Activated T-cell treated with anti-CD3 and anti-CD28 coated beads, Interleukin-2, amount 50 U/mL, for 24 hours (primary cell): ENCODE data around the gene POLR2E.
A peak's percentile ranks its signal among the peaks of the same experiment; 100 is the strongest.

Experiments used
- DNase-seq: peaks from one replicate; pipeline ENCODE4 v3.0.0-alpha.2; 2020
- H3K27ac Mint-ChIP-seq: 2 replicates; pipeline ENCODE4 v1.8.0; 2020; ENCODE audit warnings: mild to moderate bottlenecking, mixed read lengths
- H3K27me3 Mint-ChIP-seq: 2 replicates; pipeline ENCODE4 v1.8.0; 2020; ENCODE audit warnings: mixed read lengths
- H3K36me3 Mint-ChIP-seq: 2 replicates; pipeline ENCODE4 v1.8.0; 2020; ENCODE audit warnings: low read depth, mixed read lengths
- H3K4me1 Mint-ChIP-seq: 2 replicates; pipeline ENCODE4 v1.8.0; 2020; ENCODE audit warnings: low read depth, mixed read lengths
- H3K4me3 Mint-ChIP-seq: 2 replicates; pipeline ENCODE4 v1.8.0; 2020; ENCODE audit warnings: mild to moderate bottlenecking, moderate library complexity, mixed read lengths
- H3K9me3 Mint-ChIP-seq: 2 replicates; pipeline ENCODE4 v1.8.0; 2020; ENCODE audit warnings: mixed read lengths

The POLR2E gene

DNA sequence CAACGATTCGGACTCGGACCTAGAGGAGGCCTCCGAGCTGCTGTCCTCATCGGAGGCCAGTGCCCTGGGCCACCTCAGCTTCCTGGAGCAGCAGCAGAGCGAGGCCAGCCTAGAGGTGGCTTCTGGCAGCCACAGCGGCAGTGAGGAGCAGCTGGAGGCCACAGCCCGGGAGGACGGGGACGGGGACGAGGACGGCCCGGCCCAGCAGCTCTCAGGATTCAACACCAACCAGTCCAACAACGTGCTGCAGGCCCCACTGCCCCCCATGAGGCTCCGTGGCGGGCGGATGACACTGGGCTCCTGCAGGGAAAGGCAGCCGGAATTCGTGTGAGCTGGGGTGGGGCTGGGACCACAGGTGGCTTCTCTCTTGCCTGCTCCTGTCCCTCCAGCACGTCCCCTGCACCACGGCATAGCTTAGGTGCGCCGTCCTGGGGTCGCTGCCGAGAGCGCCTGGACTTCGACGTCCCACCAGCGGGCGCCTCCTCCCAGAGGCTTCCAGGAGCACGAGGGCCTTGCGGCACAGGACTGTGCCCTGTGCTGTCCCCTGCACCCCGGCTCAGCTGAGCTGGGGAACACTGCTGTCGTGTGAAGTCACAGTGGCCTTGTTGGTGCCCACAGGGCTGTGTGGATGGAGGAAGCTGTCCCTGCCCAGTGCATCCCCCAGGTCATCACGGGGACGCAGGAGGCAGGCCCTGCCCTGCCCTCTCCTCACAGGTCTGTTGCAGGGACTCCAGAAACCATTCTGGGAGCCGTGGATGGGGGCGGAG lies 9.3 kb downstream of the POLR2E start:
- no peaks in the 10 kb centered on the region for H3K27me3 Mint-ChIP-seq
- no peaks in the 10 kb centered on the region for H3K9me3 Mint-ChIP-seq
- H3K36me3 Mint-ChIP-seq = peaks cover 91% of the 10 kb centered on the region
- no peak overlapping the region for H3K4me3 Mint-ChIP-seq
- peak overlapping the region; percentile 75 for H3K27ac Mint-ChIP-seq
- DNase-seq = no peak
- H3K4me1 Mint-ChIP-seq = peaks cover 67% of the 10 kb centered on the region

DNA sequence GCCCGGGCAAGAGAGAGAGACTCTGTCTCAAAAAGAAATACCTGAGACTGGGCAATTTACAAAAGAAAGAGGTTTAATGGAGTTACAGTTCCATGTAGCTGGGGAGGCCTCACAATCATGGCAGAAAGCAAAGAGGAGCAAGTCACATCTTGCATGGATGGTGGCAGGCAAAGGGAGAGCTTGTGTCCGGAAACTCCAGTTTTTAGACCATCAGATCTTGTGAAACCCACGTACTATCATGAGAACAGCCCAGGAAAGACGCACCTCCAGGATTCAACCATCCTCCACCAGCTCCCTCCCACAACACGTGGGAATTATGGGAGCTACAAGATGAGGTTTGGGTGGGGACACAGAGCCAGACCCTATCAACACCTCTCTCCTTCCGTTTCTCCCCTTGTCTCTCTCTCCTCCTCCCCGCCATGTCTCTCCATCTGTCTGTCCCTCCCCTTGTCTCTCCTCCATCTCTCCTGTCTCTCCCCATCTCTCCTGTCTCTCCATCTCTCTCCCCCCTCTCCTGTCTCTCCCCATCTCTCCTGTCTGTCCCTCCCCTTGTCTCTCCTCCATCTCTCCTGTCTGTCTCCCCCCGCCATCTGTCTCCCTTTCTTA lies 10.0 kb downstream of the POLR2E start:
- peak overlapping the region; percentile 44 for H3K27ac Mint-ChIP-seq

DNA sequence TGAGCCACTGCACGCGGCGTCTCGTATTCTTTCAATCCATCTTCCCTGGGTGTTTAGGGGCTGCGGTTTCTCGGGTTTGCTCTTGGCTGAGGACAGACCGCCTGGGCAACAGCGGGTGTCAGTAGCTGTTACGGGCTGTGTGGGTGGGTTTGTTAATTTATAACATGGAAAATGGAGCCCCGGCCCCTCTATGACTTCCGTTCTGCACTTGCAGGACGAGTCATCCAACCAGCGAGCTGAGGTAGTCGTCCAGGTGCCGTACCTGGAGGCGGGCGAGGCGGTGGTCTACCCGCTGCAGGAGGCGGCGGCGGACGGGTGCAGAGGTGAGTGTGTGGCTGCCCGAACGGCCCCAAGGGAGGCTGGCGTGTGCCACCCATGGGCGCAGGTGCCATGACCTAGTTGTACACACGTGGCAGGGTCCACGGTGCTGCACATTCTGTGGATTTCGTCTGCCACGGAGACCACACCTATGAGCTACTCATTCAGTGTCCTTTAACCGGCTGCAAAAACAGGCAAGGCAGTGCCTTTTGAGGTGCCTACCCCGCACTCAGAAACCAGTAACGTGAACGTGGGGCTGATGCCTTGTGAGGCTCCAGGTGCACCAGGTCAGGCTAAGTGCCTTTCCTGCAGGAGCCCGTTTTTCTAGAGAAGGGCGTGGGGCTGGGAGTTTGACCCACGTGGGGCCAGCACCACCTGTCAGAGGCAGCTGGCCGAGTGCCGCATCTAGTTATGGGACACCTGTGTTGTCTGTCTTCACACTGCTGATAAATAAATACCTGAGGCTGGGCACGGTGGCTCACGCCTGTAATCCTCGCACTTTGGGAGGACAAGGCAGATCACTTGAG lies 10.9 kb downstream of the POLR2E start:
- H3K4me3 Mint-ChIP-seq = no peak overlapping the region
- peak overlapping the region; percentile 44 for H3K27ac Mint-ChIP-seq
- H3K27me3 Mint-ChIP-seq = no peaks in the 10 kb centered on the region
- H3K4me1 Mint-ChIP-seq = peaks cover 73% of the 10 kb centered on the region
- DNase-seq = peak; percentile 55
- peaks cover 93% of the 10 kb centered on the region for H3K36me3 Mint-ChIP-seq
- no peaks in the 10 kb centered on the region for H3K9me3 Mint-ChIP-seq

More for the DNA sequence above, 10.0 kb downstream of the POLR2E start:
- Mint-ChIP-seq H3K4me1 (peaks cover 69% of the 10 kb centered on the region), H3K9me3 (no peaks in the 10 kb centered on the region), H3K36me3 (peaks cover 91% of the 10 kb centered on the region), H3K27me3 (no peaks in the 10 kb centered on the region), H3K4me3 (no peak overlapping the region)
- DNase-seq = no peak

DNA sequence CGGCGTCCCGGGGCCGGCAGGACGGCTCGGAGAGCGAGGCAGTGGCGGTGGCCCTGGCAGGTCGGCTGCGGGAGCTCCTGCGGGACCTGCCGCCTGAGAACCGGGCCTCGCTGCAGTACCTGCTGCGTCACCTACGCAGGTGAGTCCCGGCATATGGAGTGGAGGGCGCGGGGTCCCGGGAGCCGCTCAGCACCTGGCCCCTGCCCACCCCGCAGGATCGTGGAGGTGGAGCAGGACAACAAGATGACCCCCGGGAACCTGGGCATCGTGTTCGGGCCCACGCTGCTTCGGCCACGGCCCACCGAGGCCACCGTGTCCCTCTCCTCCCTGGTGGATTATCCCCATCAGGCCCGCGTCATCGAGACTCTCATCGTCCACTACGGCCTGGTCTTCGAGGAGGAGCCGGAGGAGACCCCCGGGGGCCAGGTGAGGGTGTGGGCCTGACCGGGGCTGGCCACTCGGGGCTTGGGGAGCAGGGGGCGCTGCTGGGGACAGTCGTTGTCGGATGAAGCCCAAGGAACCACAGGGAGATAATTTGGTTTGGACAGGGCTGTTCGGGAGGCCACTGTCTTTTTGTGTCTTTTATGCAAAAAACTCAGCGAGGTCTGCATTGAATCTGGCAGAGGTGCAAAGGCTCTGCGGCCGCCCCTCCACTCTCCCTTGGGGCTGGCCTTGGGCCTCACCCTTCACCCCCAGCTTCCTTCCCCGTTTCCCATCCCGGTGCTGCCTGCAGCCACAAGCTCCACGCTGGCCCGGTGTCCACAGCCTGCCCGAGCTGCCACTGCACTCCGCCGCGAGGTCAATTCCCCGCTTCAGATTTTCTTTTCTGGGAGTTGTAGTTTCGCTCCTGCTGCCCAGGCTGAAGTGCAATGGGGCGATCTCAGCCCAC lies 12.0 kb downstream of the POLR2E start:
- Mint-ChIP-seq H3K36me3 (peaks cover 91% of the 10 kb centered on the region), H3K27me3 (no peaks in the 10 kb centered on the region), H3K9me3 (no peaks in the 10 kb centered on the region), H3K4me1 (peaks cover 65% of the 10 kb centered on the region), H3K4me3 (no peak overlapping the region), H3K27ac (peak overlapping the region; percentile 33)
- no peak for DNase-seq

DNA sequence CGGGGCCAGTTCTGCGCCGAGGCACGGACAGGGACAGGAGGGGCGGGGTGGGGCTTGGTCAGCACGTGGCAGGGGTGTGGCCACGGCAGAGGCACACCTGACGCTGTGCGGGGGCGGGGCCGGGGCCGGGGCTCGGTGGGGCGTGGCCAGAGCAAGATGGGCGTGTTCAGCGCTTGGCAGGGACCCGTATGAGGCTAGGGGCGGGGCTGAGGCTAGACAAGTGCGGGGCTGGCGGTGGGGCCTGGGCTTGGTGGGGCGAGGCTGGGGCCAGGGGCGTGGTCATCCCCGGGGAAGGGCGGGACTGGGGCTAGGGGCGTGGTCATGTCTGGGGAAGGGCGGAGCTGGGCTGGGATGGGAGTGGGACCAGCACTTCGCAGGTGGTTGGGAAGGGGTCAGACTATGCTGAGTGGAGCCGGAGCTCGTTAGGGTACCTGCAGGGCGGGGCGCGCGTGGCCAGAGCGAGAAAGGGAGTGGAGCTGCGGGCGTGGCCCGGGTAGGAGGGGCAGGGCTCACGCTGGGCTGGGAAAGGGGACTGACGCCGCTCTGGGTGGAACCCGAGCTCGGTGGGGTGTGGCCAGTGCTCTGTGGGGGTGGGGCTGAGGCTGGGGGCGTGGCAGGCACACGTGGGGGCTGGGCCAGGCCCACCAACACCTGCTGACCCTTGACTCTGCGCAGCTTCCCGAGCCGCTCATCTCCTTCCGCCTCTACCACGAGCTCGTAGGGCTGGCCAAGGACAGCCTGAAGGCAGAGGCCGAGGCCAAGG lies 12.8 kb downstream of the POLR2E start:
- Mint-ChIP-seq H3K27ac (peak overlapping the region; percentile 87), H3K4me1 (peaks cover 63% of the 10 kb centered on the region), H3K9me3 (no peaks in the 10 kb centered on the region), H3K27me3 (no peaks in the 10 kb centered on the region), H3K36me3 (peaks cover 90% of the 10 kb centered on the region), H3K4me3 (no peak overlapping the region)
- DNase-seq = peak; percentile 77

DNA sequence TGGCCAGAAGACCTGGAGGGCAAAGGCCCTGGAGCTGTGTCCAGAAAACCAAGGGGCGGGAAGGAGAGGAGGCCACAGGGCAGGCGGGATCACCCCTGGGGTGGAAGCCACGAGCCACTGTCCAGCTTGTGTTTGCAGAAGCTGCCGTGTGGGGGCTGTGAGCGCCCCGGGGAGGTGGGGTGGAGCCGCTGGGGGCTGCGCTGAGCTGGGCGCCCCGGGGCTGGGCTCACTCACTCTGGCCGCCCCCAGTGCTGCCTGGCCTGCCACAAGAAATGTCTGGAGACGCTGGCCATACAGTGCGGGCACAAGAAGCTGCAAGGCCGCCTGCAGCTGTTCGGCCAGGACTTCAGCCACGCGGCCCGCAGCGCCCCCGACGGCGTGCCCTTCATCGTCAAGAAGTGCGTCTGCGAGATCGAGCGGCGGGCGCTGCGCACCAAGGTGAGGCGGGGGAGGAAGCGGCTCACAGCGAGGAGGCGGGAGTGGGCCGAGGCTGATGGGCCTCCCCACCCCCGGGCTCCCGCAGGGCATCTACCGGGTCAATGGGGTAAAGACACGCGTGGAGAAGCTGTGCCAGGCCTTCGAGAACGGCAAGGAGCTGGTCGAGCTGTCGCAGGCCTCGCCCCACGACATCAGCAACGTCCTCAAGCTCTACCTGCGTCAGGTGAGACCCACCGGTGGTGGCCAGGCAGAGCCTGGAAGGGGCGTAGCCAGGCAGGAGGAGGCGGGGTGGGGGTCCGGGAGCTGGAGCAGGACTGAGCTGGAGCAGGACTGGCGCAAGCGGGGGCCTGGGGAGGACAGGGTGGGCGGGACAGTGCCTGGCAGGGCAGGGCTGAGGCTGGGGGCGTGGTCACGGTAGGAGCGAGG lies 13.6 kb downstream of the POLR2E start:
- no peak for DNase-seq
- H3K4me1 Mint-ChIP-seq = peaks cover 68% of the 10 kb centered on the region
- H3K9me3 Mint-ChIP-seq = no peaks in the 10 kb centered on the region
- no peaks in the 10 kb centered on the region for H3K27me3 Mint-ChIP-seq
- peaks cover 92% of the 10 kb centered on the region for H3K36me3 Mint-ChIP-seq
- H3K4me3 Mint-ChIP-seq = no peak overlapping the region
- H3K27ac Mint-ChIP-seq = peak overlapping the region; percentile 87

DNA sequence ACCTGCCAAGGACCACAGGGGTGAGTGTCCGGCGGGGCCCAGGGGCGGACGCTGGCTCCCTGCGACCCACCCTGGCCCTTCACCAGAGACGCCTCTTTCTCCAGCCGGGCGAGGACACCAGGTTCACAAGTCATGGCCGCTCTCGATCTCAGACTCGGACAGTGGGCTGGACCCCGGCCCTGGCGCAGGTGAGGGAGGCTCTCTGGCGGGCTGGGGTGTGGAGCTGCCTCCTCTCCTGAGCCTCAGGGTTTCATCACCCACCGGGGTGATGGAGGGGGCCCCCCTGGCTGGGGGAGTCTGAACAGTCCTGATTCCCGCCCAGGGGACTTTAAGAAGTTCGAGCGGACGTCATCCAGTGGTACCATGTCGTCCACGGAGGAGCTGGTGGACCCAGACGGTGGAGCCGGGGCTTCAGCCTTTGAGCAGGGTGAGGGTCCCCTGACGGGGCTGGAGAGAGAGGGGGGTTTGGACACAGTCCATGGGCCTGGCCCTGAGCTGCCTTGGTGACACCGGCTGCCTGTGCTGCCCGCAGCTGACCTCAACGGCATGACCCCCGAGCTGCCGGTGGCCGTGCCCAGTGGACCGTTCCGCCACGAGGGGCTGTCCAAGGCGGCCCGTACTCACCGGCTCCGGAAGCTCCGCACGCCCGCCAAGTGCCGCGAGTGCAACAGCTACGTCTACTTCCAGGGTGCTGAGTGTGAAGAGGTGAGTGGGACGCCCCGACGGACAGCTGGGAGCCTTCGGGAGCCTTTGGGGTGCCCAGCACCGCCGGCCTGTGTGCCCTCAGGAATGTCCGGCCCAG lies 14.6 kb downstream of the POLR2E start:
- peaks cover 91% of the 10 kb centered on the region for H3K36me3 Mint-ChIP-seq
- no peak for DNase-seq

DNA sequence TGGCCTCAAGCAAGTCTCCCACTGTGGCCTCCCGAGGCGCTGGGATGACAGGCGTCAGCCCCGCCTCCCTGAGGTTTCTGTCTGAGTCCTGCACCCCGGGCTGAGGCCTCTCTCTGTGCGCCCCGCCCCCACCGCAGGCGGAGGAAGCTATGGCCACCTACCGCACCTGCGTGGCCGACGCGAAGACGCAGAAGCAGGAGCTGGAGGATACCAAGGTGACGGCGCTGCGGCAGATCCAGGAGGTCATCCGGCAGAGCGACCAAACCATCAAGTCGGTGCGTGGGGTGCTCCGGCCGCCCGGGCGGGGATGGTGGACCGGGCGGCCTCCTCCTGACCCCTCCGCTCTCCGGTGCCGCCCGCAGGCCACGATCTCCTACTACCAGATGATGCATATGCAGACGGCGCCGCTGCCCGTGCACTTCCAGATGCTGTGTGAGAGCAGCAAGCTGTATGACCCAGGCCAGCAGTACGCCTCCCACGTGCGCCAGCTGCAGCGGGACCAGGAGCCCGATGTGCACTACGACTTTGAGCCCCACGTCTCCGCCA lies 15.5 kb downstream of the POLR2E start:
- H3K36me3 Mint-ChIP-seq = peaks cover 87% of the 10 kb centered on the region
- DNase-seq = peak; percentile 82
- H3K4me3 Mint-ChIP-seq = no peak overlapping the region

More for the DNA sequence above, 14.6 kb downstream of the POLR2E start:
- Mint-ChIP-seq H3K27ac (peak overlapping the region; percentile 55), H3K9me3 (no peaks in the 10 kb centered on the region), H3K4me3 (peak overlapping the region; percentile 4), H3K27me3 (no peaks in the 10 kb centered on the region), H3K4me1 (peaks cover 69% of the 10 kb centered on the region)

DNA sequence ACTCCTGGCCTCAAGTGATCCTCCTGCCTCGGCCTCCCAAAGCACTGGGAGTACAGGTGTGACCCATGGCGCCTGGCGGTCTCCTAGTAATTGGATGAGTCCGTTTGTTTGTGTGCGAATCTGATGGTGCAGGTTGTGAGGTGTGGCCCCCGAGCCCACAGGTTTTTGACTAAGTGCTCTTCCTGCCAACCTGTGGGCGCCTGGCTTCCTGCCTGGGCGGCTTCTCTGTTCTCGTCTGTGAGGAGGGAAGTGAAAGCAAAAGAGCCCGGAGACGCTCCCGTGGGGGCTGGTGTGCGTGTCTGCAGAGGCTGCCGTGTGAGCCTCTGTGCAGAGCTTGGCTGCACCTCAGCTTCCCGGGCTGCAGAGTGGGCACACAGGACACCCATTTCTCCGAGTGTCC lies 18.2 kb downstream of the POLR2E start:
- peak overlapping the region; percentile 71 for H3K4me3 Mint-ChIP-seq
- H3K27me3 Mint-ChIP-seq = no peaks in the 10 kb centered on the region
- H3K9me3 Mint-ChIP-seq = no peaks in the 10 kb centered on the region
- H3K4me1 Mint-ChIP-seq = peaks cover 73% of the 10 kb centered on the region
- peak; percentile 89 for DNase-seq
- H3K27ac Mint-ChIP-seq = peak overlapping the region; percentile 92
- peaks cover 85% of the 10 kb centered on the region for H3K36me3 Mint-ChIP-seq

More for the DNA sequence above, 15.5 kb downstream of the POLR2E start:
- Mint-ChIP-seq H3K27ac (peak overlapping the region; percentile 79), H3K4me1 (peaks cover 66% of the 10 kb centered on the region), H3K9me3 (no peaks in the 10 kb centered on the region), H3K27me3 (no peaks in the 10 kb centered on the region)

DNA sequence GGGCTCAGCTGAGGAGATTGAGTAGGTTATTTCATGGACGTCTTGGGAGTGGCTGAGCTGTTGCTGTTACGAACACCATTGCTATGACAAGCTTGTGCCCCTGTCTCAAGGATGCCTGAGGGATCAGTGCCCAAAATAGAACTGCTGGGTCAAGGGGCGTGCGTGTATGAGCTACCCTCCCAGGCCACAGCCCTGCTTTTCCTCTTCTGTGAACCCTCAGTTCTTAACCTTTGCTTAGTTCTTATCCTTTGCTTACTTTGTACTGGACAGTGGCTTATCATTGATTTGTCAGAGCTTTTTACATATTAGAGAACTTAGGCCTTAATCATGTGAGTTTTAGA lies 19.2 kb downstream of the POLR2E start:
- no peaks in the 10 kb centered on the region for H3K27me3 Mint-ChIP-seq
- DNase-seq = no peak
- peak overlapping the region; percentile 28 for H3K4me3 Mint-ChIP-seq
- peak overlapping the region; percentile 92 for H3K27ac Mint-ChIP-seq
- no peaks in the 10 kb centered on the region for H3K9me3 Mint-ChIP-seq
- peaks cover 70% of the 10 kb centered on the region for H3K4me1 Mint-ChIP-seq
- peaks cover 81% of the 10 kb centered on the region for H3K36me3 Mint-ChIP-seq

DNA sequence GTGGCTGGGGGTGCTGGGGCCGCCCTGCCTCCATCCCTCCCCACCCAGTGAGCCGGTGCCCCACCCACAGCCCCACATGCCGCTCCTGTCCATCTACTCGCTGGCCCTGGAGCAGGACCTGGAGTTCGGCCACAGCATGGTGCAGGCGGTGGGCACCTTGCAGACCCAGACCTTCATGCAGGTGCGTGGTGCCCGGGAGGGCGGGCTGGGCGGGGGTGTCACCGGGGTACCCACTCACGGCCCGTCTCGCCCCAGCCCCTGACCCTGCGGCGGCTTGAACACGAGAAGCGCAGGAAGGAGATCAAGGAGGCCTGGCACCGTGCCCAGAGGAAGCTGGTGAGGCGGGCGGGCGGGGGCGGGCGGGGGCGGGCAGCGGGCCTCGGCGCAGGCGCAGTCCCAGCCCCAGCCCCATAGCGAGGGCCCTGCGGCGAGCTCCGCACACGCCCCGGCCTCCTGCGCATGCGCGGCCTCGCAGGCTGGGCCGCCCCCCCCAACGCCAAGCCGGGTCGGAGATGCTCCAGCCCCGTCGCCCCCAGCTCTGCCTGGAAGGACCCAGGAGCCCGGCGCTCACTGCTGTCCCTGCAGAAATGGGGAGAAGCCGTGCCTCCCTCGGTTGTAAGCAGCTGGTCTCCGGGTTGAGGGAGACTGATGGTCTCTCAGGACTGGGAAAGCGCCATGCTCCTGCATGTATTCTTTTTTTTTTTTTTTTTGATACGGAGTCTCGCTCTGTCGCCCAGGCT lies 20.5 kb downstream of the POLR2E start:
- Mint-ChIP-seq H3K27me3 (no peaks in the 10 kb centered on the region), H3K9me3 (no peaks in the 10 kb centered on the region), H3K4me1 (peaks cover 65% of the 10 kb centered on the region), H3K36me3 (peaks cover 76% of the 10 kb centered on the region), H3K27ac (peak overlapping the region; percentile 92), H3K4me3 (peak overlapping the region; percentile 28)
- DNase-seq = peak; percentile 86
